Karpas-422 (cell line): ENCODE results near the gene ALK. TPM values are rescaled to one million over a fixed set of nuclear protein-coding genes. Genes with fewer than 3 reads are reported as not detected.

ENCODE experiments used
- DNase-seq: peaks from one replicate; pipeline ENCODE4 v3.0.0-alpha.2; 2015
- H2AFZ ChIP-seq: fragments of 200-600 bp; sonication (generic); 2 replicates; pipeline ENCODE4 v1.6.1; 2014; ENCODE audit warnings: antibody characterized with exemption, low read length, mixed read lengths
- H3K27ac ChIP-seq: fragments of 200-600 bp; sonication (generic); 2 replicates; pipeline ENCODE4 v1.5.1; 2014; ENCODE audit warnings: mild to moderate bottlenecking, low read length, moderate library complexity
- H3K27me3 ChIP-seq: fragments of 200-600 bp; sonication (generic); 2 replicates; pipeline ENCODE4 v1.6.1; 2014; ENCODE audit warnings: low read length, mixed read lengths
- H3K36me3 ChIP-seq: fragments of 200-600 bp; sonication (generic); 2 replicates; pipeline ENCODE4 v1.6.1; 2014; ENCODE audit warnings: low read length, mixed read lengths; ENCODE audit not compliant: insufficient read depth
- H3K4me1 ChIP-seq: fragments of 200-600 bp; sonication (generic); 2 replicates; pipeline ENCODE4 v1.6.1; 2014; ENCODE audit warnings: mild to moderate bottlenecking, low read length, mixed read lengths
- H3K4me2 ChIP-seq: fragments of 200-600 bp; sonication (generic); 2 replicates; pipeline ENCODE4 v1.6.1; 2014; ENCODE audit warnings: low read length, low read depth, mild to moderate bottlenecking; ENCODE audit not compliant: poor library complexity, severe bottlenecking
- H3K4me3 ChIP-seq: fragments of 200-600 bp; sonication (generic); 2 replicates; pipeline ENCODE4 v1.5.1; 2014; ENCODE audit warnings: mild to moderate bottlenecking, antibody characterized with exemption, low read length, mixed read lengths
- H3K79me2 ChIP-seq: fragments of 200-600 bp; sonication (generic); 2 replicates; pipeline ENCODE4 v1.6.1; 2014; ENCODE audit warnings: mild to moderate bottlenecking, low read length, mixed read lengths
- H3K9ac ChIP-seq: fragments of 200-600 bp; sonication (generic); 2 replicates; pipeline ENCODE4 v1.6.0; 2014; ENCODE audit warnings: low read length
- H3K9me2 ChIP-seq: fragments of 200-600 bp; sonication (generic), shearing (Covaris generic); replicated peaks from 2 replicates; pipeline ENCODE4 v1.6.0; 2014; ENCODE audit warnings: mild to moderate bottlenecking, low read length, moderate library complexity; ENCODE audit not compliant: insufficient read depth
- H3K9me3 ChIP-seq: fragments of 300-700, 200-600 bp; sonication (generic); 2 replicates; pipeline ENCODE4 v1.6.1; 2014; ENCODE audit warnings: low read length, mixed read lengths
- H4K20me1 ChIP-seq: fragments of 200-600 bp; sonication (generic); 2 replicates; pipeline ENCODE4 v1.6.1; 2014; ENCODE audit warnings: mild to moderate bottlenecking, antibody characterized with exemption, low read length, low read depth; ENCODE audit not compliant: insufficient read depth
- total RNA-seq: library from RNA; depleted of rRNA; stranded (reverse); fragments of >200 nt; shearing (Covaris generic); gene quantifications from 2 replicates; pipeline ENCODE4 v1.2.3, GENCODE V29; 2014; ENCODE audit warnings: low replicate concordance

The ALK gene
- total RNA-seq, 1 experiment from 2014 or later, result not detected

DNA sequence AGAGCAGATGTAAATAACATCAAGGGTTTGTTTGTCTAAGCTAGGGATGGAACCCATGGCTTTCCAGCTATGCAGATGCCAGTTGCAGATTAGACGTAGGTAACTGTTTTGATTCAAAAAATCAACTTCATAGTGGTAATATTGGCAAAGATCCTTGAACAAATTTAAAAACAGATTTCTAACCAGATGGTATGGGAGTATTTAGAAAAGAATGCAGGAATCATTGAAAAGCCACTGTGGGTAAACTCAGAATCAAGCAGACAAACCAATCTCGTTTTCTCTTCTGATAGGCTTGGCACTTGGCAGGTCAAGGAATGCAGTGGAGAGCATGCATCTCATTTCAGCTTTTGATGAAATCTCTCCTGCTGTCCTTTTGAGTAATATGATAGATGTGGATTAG is 428.7 kb downstream of the ALK start:
- Histone ChIP-seq H3K4me3 (no peak overlapping the region), H2AFZ (no peak overlapping the region), H3K9me3 (no peaks in the 10 kb centered on the region), H3K27me3 (no peaks in the 10 kb centered on the region), H3K79me2 (no peaks in the 10 kb centered on the region), H3K9ac (no peak overlapping the region), H4K20me1 (no peaks in the 10 kb centered on the region), H3K4me1 (peaks cover 4% of the 10 kb centered on the region; the same call in 1 of the 2 replicates), H3K36me3 (no peaks in the 10 kb centered on the region), H3K27ac (no peak overlapping the region), H3K4me2 (no peak overlapping the region), H3K9me2 (no peaks in the 10 kb centered on the region)
- DNase-seq, result no peak

DNA sequence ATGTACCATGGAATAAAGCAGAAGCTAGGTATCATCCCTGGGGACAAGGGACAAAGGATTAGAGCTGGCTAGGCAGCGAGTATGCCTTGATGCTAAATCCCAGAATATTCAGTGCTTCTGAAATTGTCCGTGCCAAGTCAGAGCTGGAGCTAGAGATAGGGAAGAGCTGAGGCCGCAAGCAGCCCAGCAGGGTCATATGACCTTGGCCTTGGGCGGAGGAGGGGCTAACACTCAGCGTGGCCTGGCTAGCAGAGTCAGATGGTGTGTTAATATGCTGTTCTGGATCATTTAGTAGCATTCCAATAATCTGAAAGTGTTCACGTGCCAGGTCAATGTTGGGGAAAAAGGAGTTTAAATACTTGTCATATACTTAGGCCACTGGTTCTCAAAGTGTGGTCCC is 431.3 kb downstream of the ALK start:
- DNase-seq, result no peak
- Histone ChIP-seq H3K4me1 (peaks cover 4% of the 10 kb centered on the region; the same call in 1 of the 2 replicates), H3K9me3 (no peaks in the 10 kb centered on the region), H3K4me3 (no peak overlapping the region), H4K20me1 (no peaks in the 10 kb centered on the region), H3K79me2 (no peaks in the 10 kb centered on the region), H3K27me3 (no peaks in the 10 kb centered on the region), H3K27ac (no peak overlapping the region), H3K36me3 (no peaks in the 10 kb centered on the region), H3K9me2 (no peaks in the 10 kb centered on the region), H3K4me2 (no peak overlapping the region), H2AFZ (no peak overlapping the region), H3K9ac (no peak overlapping the region)

DNA sequence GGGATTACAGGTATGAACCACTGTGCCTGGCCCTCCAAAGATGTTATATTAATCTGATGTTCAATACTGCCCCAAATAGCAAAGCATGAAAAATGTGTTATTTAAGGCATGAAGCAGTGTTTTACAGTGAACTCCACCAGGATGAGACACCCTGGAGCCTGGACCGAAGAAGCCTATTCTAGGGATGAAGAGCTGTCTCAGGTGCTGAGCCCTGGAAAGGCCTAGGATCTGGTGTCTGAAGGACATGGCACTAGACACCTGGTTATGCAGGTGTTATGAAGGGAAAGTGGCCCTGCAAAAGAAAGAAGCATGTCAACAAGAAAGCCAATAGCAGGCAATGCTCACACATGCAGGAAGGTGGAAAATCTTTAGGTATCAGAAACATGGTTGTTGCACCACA is 431.8 kb downstream of the ALK start:
- no peak for DNase-seq
- Histone ChIP-seq H2AFZ (no peak overlapping the region), H3K9me3 (no peaks in the 10 kb centered on the region), H3K79me2 (no peaks in the 10 kb centered on the region), H3K36me3 (no peaks in the 10 kb centered on the region), H3K9ac (no peak overlapping the region), H3K4me3 (no peak overlapping the region), H3K9me2 (no peaks in the 10 kb centered on the region), H3K27ac (no peak overlapping the region), H3K27me3 (no peaks in the 10 kb centered on the region), H3K4me2 (no peak overlapping the region), H4K20me1 (no peaks in the 10 kb centered on the region), H3K4me1 (peaks cover 4% of the 10 kb centered on the region; the same call in 1 of the 2 replicates)

DNA sequence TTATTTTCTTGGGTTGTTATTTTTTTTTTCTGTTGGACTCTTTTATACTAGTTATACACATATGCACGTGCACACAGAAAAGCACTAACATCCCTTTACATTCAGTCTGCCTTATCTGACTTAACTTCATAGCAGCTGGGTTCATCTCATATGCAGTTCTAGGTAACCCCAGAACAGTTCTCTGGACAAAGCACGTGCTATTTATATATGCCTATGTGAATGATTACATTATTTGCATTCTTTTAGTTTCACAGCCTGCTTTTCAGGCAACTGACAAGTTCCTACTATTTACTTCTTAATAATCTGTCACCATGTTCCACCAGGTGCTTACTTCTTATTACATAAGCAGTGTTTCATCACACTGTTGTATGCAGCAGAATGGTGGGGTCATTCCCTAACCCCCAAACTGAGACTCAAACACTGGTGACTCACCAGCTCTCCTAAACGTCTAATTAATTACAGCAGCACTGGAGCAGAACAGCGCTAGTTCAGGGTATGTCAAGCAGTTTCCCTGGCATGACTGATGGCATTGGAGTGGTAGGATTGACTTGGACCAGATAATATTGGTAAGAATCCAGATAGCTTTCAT is 433.3 kb downstream of the ALK start:
- no peaks in the 10 kb centered on the region for H4K20me1 ChIP-seq
- H2AFZ ChIP-seq, result no peak overlapping the region
- no peak overlapping the region for H3K9ac ChIP-seq
- no peak overlapping the region for H3K4me2 ChIP-seq
- no peak overlapping the region for H3K4me3 ChIP-seq
- H3K27me3 ChIP-seq, result no peaks in the 10 kb centered on the region
- no peaks in the 10 kb centered on the region for H3K9me2 ChIP-seq
- no peaks in the 10 kb centered on the region for H3K79me2 ChIP-seq
- no peak for DNase-seq
- H3K27ac ChIP-seq, result no peak overlapping the region
- no peaks in the 10 kb centered on the region for H3K9me3 ChIP-seq
- peaks cover 4% of the 10 kb centered on the region; the same call in 1 of the 2 replicates for H3K4me1 ChIP-seq
- H3K36me3 ChIP-seq, result no peaks in the 10 kb centered on the region

DNA sequence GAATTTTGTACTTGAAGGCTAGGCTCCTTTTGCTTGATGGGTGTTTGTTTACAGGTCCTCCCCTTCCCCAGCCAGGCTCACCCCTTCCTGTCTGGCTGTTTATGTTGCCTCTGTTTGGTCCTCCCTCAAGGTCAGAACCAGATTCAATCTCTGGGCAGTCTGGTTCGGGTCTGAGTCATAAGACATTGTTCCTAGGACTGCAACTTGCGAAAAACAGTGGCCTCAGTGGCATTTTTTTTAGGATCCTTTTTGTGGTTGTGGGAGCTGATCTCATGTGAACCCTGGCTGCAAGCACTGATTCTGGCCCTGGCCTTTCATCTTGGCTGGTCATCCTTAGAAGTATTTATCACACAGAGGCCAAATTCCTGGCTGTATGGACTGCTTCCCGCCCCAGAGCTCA is 435.8 kb downstream of the ALK start:
- Histone ChIP-seq H3K36me3 (no peaks in the 10 kb centered on the region), H3K4me1 (peaks cover 4% of the 10 kb centered on the region; the same call in 1 of the 2 replicates), H3K9me2 (no peaks in the 10 kb centered on the region), H3K9ac (no peak overlapping the region), H3K9me3 (no peaks in the 10 kb centered on the region), H3K27ac (no peak overlapping the region), H4K20me1 (no peaks in the 10 kb centered on the region), H3K4me2 (no peak overlapping the region), H3K27me3 (no peaks in the 10 kb centered on the region), H3K4me3 (no peak overlapping the region), H2AFZ (no peak overlapping the region), H3K79me2 (no peaks in the 10 kb centered on the region)
- no peak for DNase-seq

DNA sequence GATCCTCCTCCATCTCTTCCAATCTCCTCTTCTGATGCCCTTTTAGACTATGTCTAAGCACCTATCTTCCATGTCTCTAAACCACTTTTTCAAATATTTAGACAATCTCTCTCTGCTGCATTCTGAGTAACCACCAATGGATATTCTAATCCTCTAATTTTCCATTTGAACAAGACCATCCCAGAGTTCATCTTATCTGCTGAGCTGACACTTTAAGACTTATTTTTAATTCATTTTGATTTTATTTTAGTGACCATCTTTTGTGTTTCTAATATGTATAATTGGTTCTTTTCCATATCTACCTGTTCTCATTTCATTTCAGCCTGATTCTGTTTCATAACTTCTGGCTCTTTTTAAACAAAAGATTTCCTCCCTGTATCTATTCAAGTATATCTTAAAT is 436.3 kb downstream of the ALK start:
- Histone ChIP-seq H3K9me3 (no peaks in the 10 kb centered on the region), H3K4me2 (no peak overlapping the region), H3K9ac (no peak overlapping the region), H4K20me1 (no peaks in the 10 kb centered on the region), H2AFZ (no peak overlapping the region), H3K27ac (no peak overlapping the region), H3K9me2 (no peaks in the 10 kb centered on the region), H3K4me3 (no peak overlapping the region), H3K36me3 (no peaks in the 10 kb centered on the region), H3K4me1 (peaks cover 4% of the 10 kb centered on the region; the same call in 1 of the 2 replicates), H3K27me3 (no peaks in the 10 kb centered on the region), H3K79me2 (no peaks in the 10 kb centered on the region)
- DNase-seq, result no peak

DNA sequence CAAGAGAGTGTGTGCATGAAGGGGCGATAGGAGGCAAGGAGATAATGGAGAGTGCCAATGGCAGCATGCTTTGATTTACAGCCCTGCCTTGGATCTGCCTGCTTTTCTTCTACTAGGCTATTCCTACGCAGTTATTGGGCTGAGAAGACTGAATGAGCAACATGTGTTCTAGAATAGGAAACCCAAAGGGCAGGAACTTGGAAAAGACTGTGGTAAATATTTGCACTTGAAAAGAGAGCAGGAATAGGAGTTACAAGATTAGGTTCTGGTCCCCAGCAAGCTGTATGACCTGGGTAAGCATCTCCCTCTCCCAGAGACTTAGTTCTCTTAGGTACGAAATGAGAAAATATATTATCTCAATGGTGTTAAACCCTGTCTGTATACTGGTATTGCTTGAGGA is 438.5 kb downstream of the ALK start:
- Histone ChIP-seq H3K4me1 (no peaks in the 10 kb centered on the region), H3K79me2 (no peaks in the 10 kb centered on the region), H4K20me1 (no peaks in the 10 kb centered on the region), H3K4me2 (no peak overlapping the region), H3K9me3 (no peaks in the 10 kb centered on the region), H3K4me3 (no peak overlapping the region), H3K9ac (no peak overlapping the region), H3K27me3 (no peaks in the 10 kb centered on the region), H3K36me3 (no peaks in the 10 kb centered on the region), H3K27ac (no peak overlapping the region), H2AFZ (no peak overlapping the region), H3K9me2 (no peaks in the 10 kb centered on the region)
- DNase-seq, result no peak

DNA sequence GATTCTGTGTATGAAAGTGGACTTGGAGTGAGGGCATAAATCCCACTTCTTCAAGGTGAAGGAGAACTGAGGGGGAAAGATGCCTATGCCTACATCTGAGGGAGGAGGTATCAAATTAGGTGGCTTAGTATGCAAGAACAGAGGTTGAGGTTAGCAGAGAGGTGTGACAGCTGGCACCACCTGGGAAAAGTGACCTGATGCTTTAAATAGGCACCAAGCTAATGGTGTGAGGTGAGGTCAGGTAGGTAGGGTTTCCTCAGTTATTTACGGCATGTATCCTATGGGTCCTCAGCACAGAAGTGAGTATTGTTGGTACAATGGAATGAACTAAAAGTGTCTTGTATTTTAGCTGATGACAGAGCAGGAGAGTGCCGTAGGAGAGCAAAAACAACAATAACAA is 439.0 kb downstream of the ALK start:
- Histone ChIP-seq H3K36me3 (no peaks in the 10 kb centered on the region), H3K4me2 (no peak overlapping the region), H4K20me1 (no peaks in the 10 kb centered on the region), H3K4me1 (no peaks in the 10 kb centered on the region), H3K9ac (no peak overlapping the region), H3K9me2 (no peaks in the 10 kb centered on the region), H2AFZ (no peak overlapping the region), H3K79me2 (no peaks in the 10 kb centered on the region), H3K27ac (no peak overlapping the region), H3K4me3 (no peak overlapping the region), H3K27me3 (no peaks in the 10 kb centered on the region), H3K9me3 (no peaks in the 10 kb centered on the region)
- DNase-seq, result no peak
